HCT116 (cell line): ENCODE data around the gene TESPA1. TPM values are rescaled to one million over a fixed set of nuclear protein-coding genes. Genes with fewer than 3 reads are reported as not detected.

Experiments
- ATAC-seq: fragments of 200-7000 bp; cut with Tn5 transposase; 2 replicates; pipeline ENCODE4 v1.9.1; 2020; ENCODE audit warnings: mild to moderate bottlenecking, moderate library complexity
- BruUV-seq: library from RNA; stranded (reverse); fragments of 400-500 nt; replicated peaks from 2 replicates; lab custom pipeline; 2021; lab: Mats Ljungman, UMichigan
- CTCF ChIA-PET: fragments of 300-600 bp; sonication (Branson Sonifier 250); formaldehyde crosslinking; loops from one replicate; lab custom pipeline; 2021; ENCODE audit warnings: antibody characterized with exemption; lab: Charles Lee
- POLR2A ChIA-PET: fragments of 300-600, 350-600 bp; sonication (Branson Sonifier 250); formaldehyde crosslinking; loops from one replicate; lab custom pipeline; 2021; ENCODE audit warnings: antibody characterized with exemption; lab: Charles Lee
- RAD21 ChIA-PET, 2 experiments: fragments of 300-600 bp; sonication (Branson Sonifier 250); formaldehyde crosslinking; loops; one replicate each; lab custom pipeline; 2023; ENCODE audit warnings: low total read pairs in 2 of 2; ENCODE audit not compliant: uncharacterized antibody in 2 of 2, unreplicated experiment in 2 of 2, low non-redundant PET in 1 of 2; lab: Charles Lee
- DNase-seq: peaks from one replicate; pipeline ENCODE4 v3.0.0-alpha.2; 2010; ENCODE audit warnings: low read depth, low spot score
- H2AFZ ChIP-seq: fragments of 200-600 bp; shearing (Covaris generic), sonication (generic); 2 replicates; pipeline ENCODE4 v1.6.1; 2017; ENCODE audit warnings: low read depth, mixed run types, mixed read lengths, antibody characterized with exemption, low read length; ENCODE audit not compliant: poor library complexity, severe bottlenecking
- H3K27ac ChIP-seq: 2 replicates; pipeline ENCODE4 v1.5.1; 2012; ENCODE audit warnings: low read depth, low read length
- H3K27me3 ChIP-seq: fragments of 200-600 bp; sonication (generic); 2 replicates; pipeline ENCODE4 v1.6.1; 2016; ENCODE audit warnings: mixed run types, low read length, mixed read lengths; ENCODE audit not compliant: insufficient read depth
- H3K36me3 ChIP-seq, 2 experiments: fragments of 200-500 bp in 1 of 2; fragments of 200-600 bp in 1 of 2; sonication (Bioruptor generic) in 1 of 2; sonication (generic) in 1 of 2; 2 replicates each; pipeline versions ENCODE4 v1.5.1 to v1.6.1; 2014 to 2016; ENCODE audit warnings: low read length in 2 of 2, inconsistent platforms in 1 of 2, mixed read lengths in 1 of 2, mixed run types in 1 of 2; ENCODE audit not compliant: insufficient read depth in 2 of 2, control insufficient read depth in 1 of 2
- H3K4me1 ChIP-seq, 2 experiments: fragments of 200-600 bp in 1 of 2; sonication (generic) in 1 of 2; 2 replicates each; pipeline versions ENCODE4 v1.5.1 to v1.6.1; 2012 to 2017; ENCODE audit warnings: low read length in 2 of 2, inconsistent platforms in 1 of 2, mild to moderate bottlenecking in 1 of 2, mixed read lengths in 1 of 2, mixed run types in 1 of 2, moderate library complexity in 1 of 2; ENCODE audit not compliant: insufficient read depth in 2 of 2, control insufficient read depth in 1 of 2
- H3K4me2 ChIP-seq: fragments of 200-600 bp; sonication (generic); 2 replicates; pipeline ENCODE4 v1.6.1; 2017; ENCODE audit warnings: mixed run types, low read length, mixed read lengths
- H3K4me3 ChIP-seq, 2 experiments: fragments of 200-600 bp in 1 of 2; sonication (generic) in 1 of 2; replicated peaks in 1 of 2; 2 replicates each; pipeline ENCODE4 v1.5.1; 2011 to 2016; ENCODE audit warnings: low read length in 2 of 2, control low read depth in 1 of 2, low read depth in 1 of 2, mild to moderate bottlenecking in 1 of 2, mixed read lengths in 1 of 2, mixed run types in 1 of 2
- H3K79me2 ChIP-seq: fragments of 200-600 bp; sonication (generic); 2 replicates; pipeline ENCODE4 v1.6.1; 2017; ENCODE audit warnings: mild to moderate bottlenecking, mixed run types, low read length, moderate library complexity, mixed read lengths; ENCODE audit not compliant: insufficient read depth
- H3K9ac ChIP-seq: fragments of 200-600 bp; sonication (generic); 2 replicates; pipeline ENCODE4 v1.6.1; 2016; ENCODE audit warnings: low read length, mixed read lengths
- H3K9me2 ChIP-seq: fragments of 200-600 bp; sonication (generic), shearing (Covaris generic); 2 replicates; pipeline ENCODE4 v1.6.1; 2017; ENCODE audit warnings: mixed run types, mild to moderate bottlenecking, moderate library complexity; ENCODE audit not compliant: insufficient read depth
- H3K9me3 ChIP-seq, 2 experiments: fragments of 200-500 bp in 1 of 2; fragments of 200-600 bp in 1 of 2; sonication (Bioruptor generic) in 1 of 2; sonication (generic) in 1 of 2; 2 replicates each; pipeline ENCODE4 v1.6.1; 2014 to 2017; ENCODE audit warnings: low read length in 2 of 2, mixed read lengths in 2 of 2, inconsistent platforms in 1 of 2, low read depth in 1 of 2, mild to moderate bottlenecking in 1 of 2, mixed run types in 1 of 2, moderate library complexity in 1 of 2; ENCODE audit not compliant: control insufficient read depth in 1 of 2, insufficient read depth in 1 of 2
- H4K20me1 ChIP-seq: fragments of 200-600 bp; sonication (generic), shearing (Covaris generic); 2 replicates; pipeline ENCODE4 v1.6.1; 2017; ENCODE audit warnings: mixed run types, mild to moderate bottlenecking, moderate library complexity; ENCODE audit not compliant: insufficient read depth
- CBX3 ChIP-seq: IDR thresholded peaks from 2 replicates; pipeline ENCODE4 v1.6.1; 2012; ENCODE audit warnings: low read depth
- CEBPB ChIP-seq: IDR thresholded peaks from 2 replicates; pipeline ENCODE4 v1.6.1; 2012; ENCODE audit warnings: low read depth
- CTCF ChIP-seq, 3 experiments: fragments of 200-600 bp in 1 of 3; sonication (generic) in 1 of 3; IDR thresholded peaks in 2 of 3; conservative IDR thresholded peaks in 1 of 3; 2 replicates each; pipeline ENCODE4 v1.5.1; 2012 to 2017; ENCODE audit warnings: low read depth in 2 of 3, low read length in 2 of 3, antibody characterized with exemption in 1 of 3, borderline replicate concordance in 1 of 3, control low read depth in 1 of 3, mild to moderate bottlenecking in 1 of 3, mixed read lengths in 1 of 3, mixed run types in 1 of 3, moderate library complexity in 1 of 3; ENCODE audit not compliant: insufficient read depth in 1 of 3
- EGR1 ChIP-seq: IDR thresholded peaks from 2 replicates; pipeline ENCODE4 v1.6.1; 2012; ENCODE audit warnings: low read depth
- ELF1 ChIP-seq: IDR thresholded peaks from 2 replicates; pipeline ENCODE4 v1.6.1; 2012; ENCODE audit warnings: low read depth, borderline replicate concordance
- FOSL1 ChIP-seq: IDR thresholded peaks from 2 replicates; pipeline ENCODE4 v1.6.1; 2012; ENCODE audit warnings: low read depth
- JUND ChIP-seq: IDR thresholded peaks from 2 replicates; pipeline ENCODE4 v1.6.1; 2012
- MAX ChIP-seq: IDR thresholded peaks from 2 replicates; pipeline ENCODE4 v1.6.1; 2012
- POLR2AphosphoS5 ChIP-seq: IDR thresholded peaks from 2 replicates; pipeline ENCODE4 v1.6.1; 2011; ENCODE audit warnings: mild to moderate bottlenecking, low read depth, low read length, moderate library complexity
- RAD21 ChIP-seq: IDR thresholded peaks from 2 replicates; pipeline ENCODE4 v1.6.1; 2012; ENCODE audit warnings: low read depth, mild to moderate bottlenecking
- SIN3A ChIP-seq: IDR thresholded peaks from 2 replicates; pipeline ENCODE4 v1.6.1; 2012; ENCODE audit warnings: low read depth
- SP1 ChIP-seq: IDR thresholded peaks from 2 replicates; pipeline ENCODE4 v1.6.1; 2012; ENCODE audit warnings: low read depth
- SRF ChIP-seq: IDR thresholded peaks from 2 replicates; pipeline ENCODE4 v1.6.1; 2012; ENCODE audit warnings: low read depth
- TCF7L2 ChIP-seq: IDR thresholded peaks from 2 replicates; pipeline ENCODE4 v1.7.0; 2011; ENCODE audit warnings: borderline replicate concordance, inconsistent platforms; ENCODE audit not compliant: insufficient read depth, insufficient read length; ENCODE audit errors: extremely low read depth
- ZBTB33 ChIP-seq: IDR thresholded peaks from 2 replicates; pipeline ENCODE4 v1.6.1; 2011; ENCODE audit warnings: mild to moderate bottlenecking, low read length, moderate library complexity; ENCODE audit not compliant: insufficient replicate concordance; ENCODE audit errors: extremely low read depth
- intact Hi-C: fragments of 100-400 bp; cut with micrococcal nuclease; formaldehyde crosslinking; loops from 2 replicates; pipeline ENCODE4 v1.10.0; 2022
- total RNA-seq: library from RNA; stranded (reverse); gene quantifications from one replicate; pipeline ENCODE4 v1.2.1, GENCODE V29; 2021; ENCODE audit not compliant: unreplicated experiment

Gene TESPA1
- total RNA-seq, 1 experiment from 2014 or later: 0.27 TPM

GRCh38 chr12:54954228-54954627, 30.3 kb downstream of the TESPA1 start:
- intact Hi-C loops: no loop called here
- Histone ChIP-seq H4K20me1 (no peaks in the 10 kb centered on the region), H3K9ac (no peak overlapping the region), H3K79me2 (no peaks in the 10 kb centered on the region), H3K9me3 (no peaks in the 10 kb centered on the region), H3K4me2 (no peak overlapping the region), H3K36me3 (no peaks in the 10 kb centered on the region), H3K27ac (no peak overlapping the region), H3K9me2 (no peaks in the 10 kb centered on the region), H2AFZ (no peak overlapping the region), H3K4me3 (no peak overlapping the region), H3K4me1 (no peaks in the 10 kb centered on the region), H3K27me3 (peaks cover 61% of the 10 kb centered on the region)
- ATAC-seq: no peak
- CTCF ChIA-PET: interaction anchor here (1.0 kb wide), 2 partner anchors 206 to 229 kb away, joined by 3 read pairs; no protein-coding TSS in a partner anchor
- no peak for DNase-seq
- RAD21 ChIA-PET: no interaction called here
- POLR2A ChIA-PET: no interaction called here
- TF ChIP-seq ELF1 (no peak), SIN3A (no peak)
- BruUV-seq: no TSS peak

GRCh38 chr12:54950071-54950727, 34.4 kb downstream of the TESPA1 start:
- H3K4me2 ChIP-seq: no peak overlapping the region
- H3K79me2 ChIP-seq: no peaks in the 10 kb centered on the region
- intact Hi-C loops: no loop called here
- no peaks in the 10 kb centered on the region for H3K9me2 ChIP-seq
- no peaks in the 10 kb centered on the region for H3K9me3 ChIP-seq
- peaks cover 28% of the 10 kb centered on the region for H3K27me3 ChIP-seq
- no peak overlapping the region for H3K4me3 ChIP-seq
- H3K27ac ChIP-seq: no peak overlapping the region
- ATAC-seq (no peak), DNase-seq (no peak)
- RAD21 ChIA-PET: no interaction called here
- H2AFZ ChIP-seq: no peak overlapping the region
- no peak overlapping the region for H3K9ac ChIP-seq
- H3K4me1 ChIP-seq: no peaks in the 10 kb centered on the region
- BruUV-seq: no TSS peak
- CTCF ChIA-PET: interaction anchor here (1.2 kb wide), 1 partner anchor 201 kb away, joined by 4 read pairs; no protein-coding TSS in a partner anchor
- POLR2A ChIA-PET: no interaction called here
- no peaks in the 10 kb centered on the region for H4K20me1 ChIP-seq
- no peaks in the 10 kb centered on the region for H3K36me3 ChIP-seq
- no peak for TF ChIP-seq TCF7L2
- no peak for TF ChIP-seq POLR2AphosphoS5
- TF ChIP-seq ELF1: no peak
- TF ChIP-seq CTCF (IDR thresholded peaks at IDR 0.05 in 2 of 3, conservative IDR thresholded peaks at IDR 0.05 in 1 of 3; ENCODE audit: borderline replicate concordance in 1 of 3, insufficient read depth in 1 of 3, low read depth in 2 of 3, low read length in 2 of 3): no peak
- no peak for TF ChIP-seq CBX3
- no peak for TF ChIP-seq RAD21
- TF ChIP-seq EGR1: no peak
- no peak for TF ChIP-seq SP1
- no peak for TF ChIP-seq FOSL1
- TF ChIP-seq JUND: no peak
- no peak for TF ChIP-seq SIN3A
- TF ChIP-seq MAX: no peak
- TF ChIP-seq ZBTB33: no peak
- no peak for TF ChIP-seq SRF
- no peak for TF ChIP-seq CEBPB
